K562 (cell line): ENCODE data around the gene ANKLE1. TPM values are rescaled to one million over a fixed set of nuclear protein-coding genes. Genes with fewer than 3 reads are reported as not detected.

Experiments used
- ATAC-seq: fragments of 200-7000 bp; cut with Tn5 transposase; 3 replicates; pipeline ENCODE4 v1.9.1; 2020; ENCODE audit warnings: moderate library complexity
- BruUV-seq: library from RNA; stranded (reverse); fragments of 400-500 nt; replicated peaks from 2 replicates; lab custom pipeline; 2021; lab: Mats Ljungman, UMichigan
- CTCF ChIA-PET: fragments of 300-600 bp; formaldehyde crosslinking; extraction: SDS; loops from one replicate; lab custom pipeline; 2021; ENCODE audit warnings: low intra/inter-chr PET ratio; lab: Yijun Ruan, JAX
- POLR2A ChIA-PET: fragments of 300-600, 350-650 bp; sonication (Branson Sonifier 250); formaldehyde crosslinking; extraction: SDS; loops from one replicate; lab custom pipeline; 2021; ENCODE audit warnings: antibody characterized with exemption, inconsistent platforms; lab: Yijun Ruan, JAX
- DNase-seq, 4 experiments: peaks; one replicate each; pipeline versions ENCODE4 v3.0.0 to v3.0.0-alpha.2; 2011 to 2018; ENCODE audit warnings: low spot score in 3 of 4, mixed read lengths in 3 of 4; ENCODE audit errors: extremely low read depth in 1 of 4
- FAIRE-seq: peaks from 2 replicates; lab custom pipeline; 2011; peaks lifted over from hg19 to GRCh38; lab: Jason Lieb, UNC
- H2AFZ ChIP-seq: 2 replicates; pipeline ENCODE4 v1.6.0; 2011; ENCODE audit warnings: low read depth, low read length, control low read depth, inconsistent platforms
- H3K27ac ChIP-seq: fragments of 200-600 bp; 3 replicates; pipeline ENCODE4 v1.8.0; 2011; ENCODE audit warnings: low read depth, mild to moderate bottlenecking, control low read depth, inconsistent platforms, low read length, moderate library complexity, mixed read lengths; ENCODE audit errors: extremely low read depth
- H3K27me3 ChIP-seq, 2 experiments: fragments of 300-600 bp in 1 of 2; 2 replicates in 1 of 2; 3 replicates in 1 of 2; pipeline versions ENCODE4 v1.6.0 to v1.8.0; 2011; ENCODE audit warnings: inconsistent platforms in 2 of 2, low read length in 2 of 2, mild to moderate bottlenecking in 1 of 2, mixed read lengths in 1 of 2, moderate library complexity in 1 of 2; ENCODE audit not compliant: control insufficient read depth in 2 of 2, insufficient read depth in 2 of 2
- H3K36me3 ChIP-seq: fragments of 300-600 bp; 3 replicates; pipeline ENCODE4 v1.8.0; 2011; ENCODE audit warnings: mild to moderate bottlenecking, low read length, inconsistent platforms; ENCODE audit not compliant: control insufficient read depth, insufficient read depth
- H3K4me1 ChIP-seq, 2 experiments: fragments of 200-600 bp in 1 of 2; replicated peaks in 1 of 2; 2 replicates in 1 of 2; 3 replicates in 1 of 2; pipeline versions ENCODE4 v1.5.1 to v1.8.0; 2011; ENCODE audit warnings: inconsistent platforms in 2 of 2, low read length in 2 of 2, mild to moderate bottlenecking in 1 of 2, mixed read lengths in 1 of 2, moderate library complexity in 1 of 2; ENCODE audit not compliant: control insufficient read depth in 2 of 2, insufficient read depth in 2 of 2
- H3K4me2 ChIP-seq: 2 replicates; pipeline ENCODE4 v1.6.1; 2011; ENCODE audit warnings: low read length, control low read depth, inconsistent platforms, mixed read lengths; ENCODE audit not compliant: insufficient read depth
- H3K4me3 ChIP-seq: fragments of 200-600 bp; sonication (generic), shearing (Covaris generic); 2 replicates; pipeline ENCODE4 v1.5.1; 2016; ENCODE audit warnings: control low read depth, inconsistent platforms
- H3K79me2 ChIP-seq: fragments of 200-600 bp; 3 replicates; pipeline ENCODE4 v1.8.0; 2011; ENCODE audit warnings: low read length, inconsistent platforms; ENCODE audit not compliant: control insufficient read depth, insufficient read depth
- H3K9ac ChIP-seq, 2 experiments: 2 replicates each; pipeline versions ENCODE4 v1.6.0 to v1.6.1; 2011; ENCODE audit warnings: low read depth in 2 of 2, low read length in 2 of 2, control low read depth in 1 of 2, inconsistent platforms in 1 of 2, mild to moderate bottlenecking in 1 of 2, mixed read lengths in 1 of 2; ENCODE audit not compliant: insufficient read depth in 1 of 2
- H3K9me1 ChIP-seq: one replicate; pipeline ENCODE4 v1.6.0; 2011; ENCODE audit warnings: inconsistent platforms, mild to moderate bottlenecking, low read length, moderate library complexity; ENCODE audit not compliant: control insufficient read depth, insufficient read depth
- H3K9me3 ChIP-seq: replicated peaks from 2 replicates; pipeline ENCODE4 v1.5.1; 2011; ENCODE audit warnings: low read depth, low read length, inconsistent platforms; ENCODE audit not compliant: control insufficient read depth, insufficient read depth
- H4K20me1 ChIP-seq: replicated peaks from 2 replicates; pipeline ENCODE4 v1.6.1; 2011; ENCODE audit warnings: low read length, inconsistent platforms, mixed read lengths; ENCODE audit not compliant: control insufficient read depth, insufficient read depth
- ARNT ChIP-seq, 2 experiments: fragments of 450-650 bp; IDR thresholded peaks; 2 replicates each; pipeline ENCODE4 v1.6.1; 2016; ENCODE audit warnings: mild to moderate bottlenecking in 1 of 2
- ATF1 ChIP-seq, 2 experiments: fragments of 450-650 bp in 1 of 2; IDR thresholded peaks; 2 replicates each; pipeline ENCODE4 v1.6.1; 2016; ENCODE audit warnings: missing compliant biosample characterization in 1 of 2, missing genetic modification characterization in 1 of 2
- CBFA2T2 ChIP-seq: fragments of 450-650 bp; conservative IDR thresholded peaks from 2 replicates; pipeline ENCODE4 v1.6.1; 2017; ENCODE audit warnings: mild to moderate bottlenecking
- CTBP1 ChIP-seq: fragments of 450-650 bp; IDR thresholded peaks from 2 replicates; pipeline ENCODE4 v1.6.1; 2016; ENCODE audit warnings: borderline replicate concordance
- HDAC2 ChIP-seq: fragments of 450-650 bp; IDR thresholded peaks from 2 replicates; pipeline ENCODE4 v1.6.1; 2016; ENCODE audit warnings: mild to moderate bottlenecking
- HNRNPK ChIP-seq: fragments of 200-400 bp; formaldehyde crosslinking; IDR thresholded peaks from one replicate; pipeline ENCODE4 v1.6.1; 2018; ENCODE audit warnings: mild to moderate bottlenecking, low read depth, low read length; ENCODE audit not compliant: poor library complexity, severe bottlenecking
- ILF3 ChIP-seq: fragments of 450-650 bp; IDR thresholded peaks from 2 replicates; pipeline ENCODE4 v1.6.1; 2018; ENCODE audit warnings: antibody characterized with exemption, mild to moderate bottlenecking, moderate library complexity, borderline replicate concordance
- NRF1 ChIP-seq, 2 experiments: fragments of 450-650 bp; IDR thresholded peaks in 1 of 2; conservative IDR thresholded peaks in 1 of 2; 2 replicates each; pipeline ENCODE4 v1.6.1; 2014; ENCODE audit warnings: mild to moderate bottlenecking in 2 of 2
- PHB2 ChIP-seq: fragments of 450-650 bp; IDR thresholded peaks from 2 replicates; pipeline ENCODE4 v1.6.1; 2017; ENCODE audit warnings: low read depth
- PRPF4 ChIP-seq: fragments of 200-400 bp; formaldehyde crosslinking; IDR thresholded peaks from one replicate; pipeline ENCODE4 v1.6.1; 2017; ENCODE audit warnings: low read length, low read depth, mild to moderate bottlenecking; ENCODE audit not compliant: insufficient read depth, poor library complexity, severe bottlenecking
- SIN3B ChIP-seq: fragments of 450-650 bp; IDR thresholded peaks from 2 replicates; pipeline ENCODE4 v1.6.1; 2017; ENCODE audit warnings: low read depth, mild to moderate bottlenecking, moderate library complexity
- XRCC4 ChIP-seq: IDR thresholded peaks from one replicate; pipeline ENCODE4 v1.6.1; 2011; ENCODE audit not compliant: insufficient read depth, insufficient read length; ENCODE audit errors: extremely low read depth
- ZBTB7A ChIP-seq: IDR thresholded peaks from 2 replicates; pipeline ENCODE4 v1.6.1; 2011; ENCODE audit warnings: low read depth, mild to moderate bottlenecking, low read length, moderate library complexity, borderline replicate concordance; ENCODE audit not compliant: control insufficient read depth
- WGBS: fragments of 100-300 bp; shearing (Covaris generic); methylation state at CpG from one replicate; pipeline ENCODE4 v1.1.6; 2016; ENCODE audit warnings: low coverage, mixed read lengths; ENCODE audit not compliant: insufficient coverage; ENCODE audit errors: missing lambda C conversion rate; 5-methylcytosine and 5-hydroxymethylcytosine counted together
- in situ Hi-C: fragments of 300-500 bp; cut with MboI; formaldehyde crosslinking; loops from 4 replicates; pipeline ENCODE4 v1.15.0; 2018; ENCODE audit warnings: inconsistent platforms, mixed read lengths
- intact Hi-C: fragments of 100-400 bp; cut with micrococcal nuclease; formaldehyde crosslinking; loops from 2 replicates; pipeline ENCODE4 v1.14.2; 2022
- polyA plus RNA-seq, 8 experiments: library from polyadenylated mRNA; depleted of rRNA in 4 of 8; stranded (reverse) in 5 of 8; unstranded in 3 of 8; fragments of >200 nt; fragmentation: Nextera tagmentation in 2 of 8; fragmentation: Illumina TruSeq in 1 of 8; extraction: Ambion mirVana in 2 of 8; extraction: Trizol in 1 of 8; gene quantifications; 2 replicates each; pipeline versions ENCODE4 v1.2.1 to v1.2.3, GENCODE V29; 2011 to 2014; ENCODE audit warnings: inconsistent platforms in 1 of 8, missing spikeins in 1 of 8
- total RNA-seq, 7 experiments: library from RNA; depleted of rRNA in 6 of 7; stranded (reverse); fragments of >200 nt in 6 of 7; fragmentation: Illumina TruSeq in 2 of 7; extraction: Trizol in 2 of 7; gene quantifications; 2 replicates each; pipeline versions ENCODE4 v1.2.1 to v1.2.3, GENCODE V29; 2011 to 2021; ENCODE audit warnings: low replicate concordance in 1 of 7
- TF ChIP-seq, protein P1 (sequence below): fragments of 450-650 bp; IDR thresholded peaks from 2 replicates; pipeline ENCODE4 v1.6.1; 2016; ENCODE audit warnings: antibody characterized with exemption
- TF ChIP-seq, protein P2 (sequence below): sonication (generic); formaldehyde crosslinking; IDR thresholded peaks from 2 replicates; pipeline ENCODE4 v1.4.0; 2020; ENCODE audit warnings: mild to moderate bottlenecking, missing genetic modification reagents
- TF ChIP-seq, protein P3 (sequence below): IDR thresholded peaks from 2 replicates; pipeline ENCODE4 v1.6.1; 2016; ENCODE audit warnings: missing genetic modification characterization, missing compliant biosample characterization
- TF ChIP-seq, protein P4 (sequence below): fragments of 450-650 bp; formaldehyde crosslinking; IDR thresholded peaks from 2 replicates; pipeline ENCODE4 v1.4.0; 2020; ENCODE audit warnings: mild to moderate bottlenecking, mixed read lengths

ANKLE1 gene
- total and polyA plus RNA-seq, 9 of the 15 experiments (the other 6 are each of a cell fraction or from before 2014, with no cell fraction given), result 0.63 to 9.2 (median 2.9) TPM

DNA sequence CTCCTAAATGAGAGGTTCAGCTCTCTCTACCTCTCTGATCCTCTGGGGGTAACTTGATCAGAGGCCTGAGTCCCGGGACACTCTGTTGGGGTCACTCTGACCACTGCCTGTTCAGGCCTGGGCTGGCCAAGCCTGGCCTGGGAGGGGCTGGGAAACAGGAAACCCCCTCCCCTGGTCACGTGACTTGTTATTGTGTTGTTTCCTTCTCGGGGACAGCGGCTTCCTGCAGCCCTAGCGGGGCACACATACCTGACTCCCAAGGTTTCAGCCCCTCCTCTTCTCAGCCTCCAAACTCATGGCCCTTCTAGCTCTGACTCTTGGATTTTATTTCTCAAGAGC lies 17.1 kb upstream of the ANKLE1 start, which contains the start of gene USHBP1:
Gene USHBP1, minus strand, starts transcription at position 105 of the 339 bp plus-strand sequence. CDS start 446 bp downstream, outside the sequence.
- peak within 1 kb of the TSS in 1 of 2 experiments; percentile 67; a peak in 2 of 4 replicates for H3K9ac ChIP-seq
- intact Hi-C loops, result no loop called here
- FAIRE-seq, result no peak
- TF ChIP-seq PRPF4 (no peak), XRCC4 (no peak), CBFA2T2 (peak; percentile 48), NRF1 (conservative IDR thresholded peaks at IDR 0.05 in 1 of 2, IDR thresholded peaks at IDR 0.05 in 1 of 2) (no peak), ATF1 (CRISPR knock-in tag; IDR thresholded peaks at IDR 0.05) (no peak), ATF1 (tag; IDR thresholded peaks at IDR 0.05) (no peak), ARNT (IDR thresholded peaks at IDR 0.05) (no peak), ILF3 (no peak), ZBTB7A (0 out of 2 replicates have a peak, but pooled peaks have one; percentile 44), HDAC2 (no peak), PHB2 (no peak), HNRNPK (no peak), SIN3B (no peak), CTBP1 (no peak)
- TF ChIP-seq, protein P1, sequence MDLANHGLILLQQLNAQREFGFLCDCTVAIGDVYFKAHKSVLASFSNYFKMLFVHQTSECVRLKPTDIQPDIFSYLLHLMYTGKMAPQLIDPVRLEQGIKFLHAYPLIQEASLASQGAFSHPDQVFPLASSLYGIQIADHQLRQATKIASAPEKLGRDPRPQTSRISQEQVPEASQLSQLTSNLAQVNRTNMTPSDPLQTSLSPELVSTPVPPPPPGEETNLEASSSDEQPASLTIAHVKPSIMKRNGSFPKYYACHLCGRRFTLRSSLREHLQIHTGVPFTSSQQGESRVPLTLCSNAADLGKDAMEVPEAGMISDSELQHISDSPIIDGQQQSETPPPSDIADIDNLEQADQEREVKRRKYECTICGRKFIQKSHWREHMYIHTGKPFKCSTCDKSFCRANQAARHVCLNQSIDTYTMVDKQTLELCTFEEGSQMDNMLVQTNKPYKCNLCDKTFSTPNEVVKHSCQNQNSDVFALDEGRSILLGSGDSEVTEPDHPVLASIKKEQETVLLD, result no peak
- TF ChIP-seq, protein P2, sequence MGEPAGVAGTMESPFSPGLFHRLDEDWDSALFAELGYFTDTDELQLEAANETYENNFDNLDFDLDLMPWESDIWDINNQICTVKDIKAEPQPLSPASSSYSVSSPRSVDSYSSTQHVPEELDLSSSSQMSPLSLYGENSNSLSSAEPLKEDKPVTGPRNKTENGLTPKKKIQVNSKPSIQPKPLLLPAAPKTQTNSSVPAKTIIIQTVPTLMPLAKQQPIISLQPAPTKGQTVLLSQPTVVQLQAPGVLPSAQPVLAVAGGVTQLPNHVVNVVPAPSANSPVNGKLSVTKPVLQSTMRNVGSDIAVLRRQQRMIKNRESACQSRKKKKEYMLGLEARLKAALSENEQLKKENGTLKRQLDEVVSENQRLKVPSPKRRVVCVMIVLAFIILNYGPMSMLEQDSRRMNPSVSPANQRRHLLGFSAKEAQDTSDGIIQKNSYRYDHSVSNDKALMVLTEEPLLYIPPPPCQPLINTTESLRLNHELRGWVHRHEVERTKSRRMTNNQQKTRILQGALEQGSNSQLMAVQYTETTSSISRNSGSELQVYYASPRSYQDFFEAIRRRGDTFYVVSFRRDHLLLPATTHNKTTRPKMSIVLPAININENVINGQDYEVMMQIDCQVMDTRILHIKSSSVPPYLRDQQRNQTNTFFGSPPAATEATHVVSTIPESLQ (CRISPR knock-in tag), result no peak
- TF ChIP-seq, protein P3, sequence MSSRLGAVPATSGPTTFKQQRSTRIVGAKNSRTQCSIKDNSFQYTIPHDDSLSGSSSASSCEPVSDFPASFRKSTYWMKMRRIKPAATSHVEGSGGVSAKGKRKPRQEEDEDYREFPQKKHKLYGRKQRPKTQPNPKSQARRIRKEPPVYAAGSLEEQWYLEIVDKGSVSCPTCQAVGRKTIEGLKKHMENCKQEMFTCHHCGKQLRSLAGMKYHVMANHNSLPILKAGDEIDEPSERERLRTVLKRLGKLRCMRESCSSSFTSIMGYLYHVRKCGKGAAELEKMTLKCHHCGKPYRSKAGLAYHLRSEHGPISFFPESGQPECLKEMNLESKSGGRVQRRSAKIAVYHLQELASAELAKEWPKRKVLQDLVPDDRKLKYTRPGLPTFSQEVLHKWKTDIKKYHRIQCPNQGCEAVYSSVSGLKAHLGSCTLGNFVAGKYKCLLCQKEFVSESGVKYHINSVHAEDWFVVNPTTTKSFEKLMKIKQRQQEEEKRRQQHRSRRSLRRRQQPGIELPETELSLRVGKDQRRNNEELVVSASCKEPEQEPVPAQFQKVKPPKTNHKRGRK (tag), result no peak
- TF ChIP-seq, protein P4, sequence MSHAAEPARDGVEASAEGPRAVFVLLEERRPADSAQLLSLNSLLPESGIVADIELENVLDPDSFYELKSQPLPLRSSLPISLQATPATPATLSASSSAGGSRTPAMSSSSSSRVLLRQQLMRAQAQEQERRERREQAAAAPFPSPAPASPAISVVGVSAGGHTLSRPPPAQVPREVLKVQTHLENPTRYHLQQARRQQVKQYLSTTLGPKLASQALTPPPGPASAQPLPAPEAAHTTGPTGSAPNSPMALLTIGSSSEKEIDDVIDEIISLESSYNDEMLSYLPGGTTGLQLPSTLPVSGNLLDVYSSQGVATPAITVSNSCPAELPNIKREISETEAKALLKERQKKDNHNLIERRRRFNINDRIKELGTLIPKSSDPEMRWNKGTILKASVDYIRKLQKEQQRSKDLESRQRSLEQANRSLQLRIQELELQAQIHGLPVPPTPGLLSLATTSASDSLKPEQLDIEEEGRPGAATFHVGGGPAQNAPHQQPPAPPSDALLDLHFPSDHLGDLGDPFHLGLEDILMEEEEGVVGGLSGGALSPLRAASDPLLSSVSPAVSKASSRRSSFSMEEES (CRISPR knock-in tag), result peak; percentile 94

More for the DNA sequence above, 17.1 kb upstream of the ANKLE1 start, which contains the start of gene USHBP1:
- Histone ChIP-seq H3K4me3 (no peak within 1 kb of the TSS), H4K20me1 (no peaks in the 10 kb centered on the region), H3K4me1 (peaks cover 3 to 25% of the 10 kb centered on the region in 2 experiments; a peak in 3 of 5 replicates), H3K36me3 (peaks cover 9% of the 10 kb centered on the region; the same call in 1 of the 3 replicates), H3K9me3 (no peaks in the 10 kb centered on the region), H3K27ac (peak within 1 kb of the TSS; percentile 7; the same call in 1 of the 3 replicates), H3K4me2 (no peak within 1 kb of the TSS), H3K9me1 (no peaks in the 10 kb centered on the region), H3K27me3 (no peaks in the 10 kb centered on the region), H2AFZ (peak within 1 kb of the TSS; percentile 74), H3K79me2 (peaks cover 19% of the 10 kb centered on the region)
- no peak for ATAC-seq
- CTCF ChIA-PET, result no interaction called here
- 57% methylated on average over 5 of the region's 5 CpGs for WGBS
- POLR2A ChIA-PET, result interaction anchor here (0.6 to 1.0 kb wide), 3 partner anchors 36 to 450 kb away, joined by 3 read pairs; no protein-coding TSS in a partner anchor
- DNase-seq, result no peak
- in situ Hi-C loops, result no loop called here
- no TSS peak for BruUV-seq
